Endothelial cell of umbilical vein (primary cell): Measurements from ENCODE around the gene VAV2. TPM values are rescaled to one million over a fixed set of nuclear protein-coding genes. Genes with fewer than 3 reads are reported as not detected.

Source experiments
- BruUV-seq: library from RNA; stranded (reverse); fragments of 400-500 nt; replicated peaks from 2 replicates; lab custom pipeline; 2021; lab: Mats Ljungman, UMichigan
- CTCF ChIA-PET: fragments of 300-600, 350-600 bp; sonication (Branson Sonifier 250); formaldehyde crosslinking; loops from one replicate; lab custom pipeline; 2021; ENCODE audit warnings: antibody characterized with exemption, inconsistent platforms; lab: Charles Lee
- POLR2A ChIA-PET: fragments of 300-600, 350-600 bp; sonication (Branson Sonifier 250); formaldehyde crosslinking; loops from one replicate; lab custom pipeline; 2021; ENCODE audit warnings: antibody characterized with exemption, inconsistent platforms; lab: Charles Lee
- DNase-seq: peaks from one replicate; pipeline ENCODE4 v3.0.0-alpha.2; 2011; ENCODE audit warnings: low read depth, low spot score
- FAIRE-seq: peaks from 2 replicates; lab custom pipeline; 2011; peaks lifted over from hg19 to GRCh38; lab: Jason Lieb, UNC
- H2AFZ ChIP-seq: 2 replicates; pipeline ENCODE4 v1.6.0; 2012; ENCODE audit warnings: low read depth, low read length, control low read depth, inconsistent platforms
- H3K27ac ChIP-seq: 2 replicates; pipeline ENCODE4 v1.5.1; 2011; ENCODE audit warnings: low read depth, mild to moderate bottlenecking, control low read depth, low read length, moderate library complexity; ENCODE audit not compliant: insufficient read depth
- H3K27me3 ChIP-seq, 2 experiments: 2 replicates each; pipeline versions ENCODE4 v1.6.0 to v1.6.1; 2011; ENCODE audit warnings: low read length in 2 of 2, mixed read lengths in 1 of 2; ENCODE audit not compliant: control insufficient read depth in 2 of 2, insufficient read depth in 2 of 2
- H3K36me3 ChIP-seq, 2 experiments: 2 replicates in 1 of 2; 3 replicates in 1 of 2; pipeline ENCODE4 v1.5.1; 2011; ENCODE audit warnings: low read length in 2 of 2, mild to moderate bottlenecking in 1 of 2, moderate library complexity in 1 of 2; ENCODE audit not compliant: control insufficient read depth in 2 of 2, insufficient read depth in 2 of 2; ENCODE audit errors: extremely low read depth in 1 of 2
- H3K4me1 ChIP-seq: 3 replicates; pipeline ENCODE4 v1.5.1; 2011; ENCODE audit warnings: mild to moderate bottlenecking, low read length; ENCODE audit not compliant: control insufficient read depth, insufficient read depth; ENCODE audit errors: extremely low read depth
- H3K4me2 ChIP-seq: 2 replicates; pipeline ENCODE4 v1.6.1; 2011; ENCODE audit warnings: low read length, control low read depth, mixed read lengths; ENCODE audit not compliant: insufficient read depth
- H3K4me3 ChIP-seq, 3 experiments: fragments of 200-600 bp in 1 of 3; sonication (generic), shearing (Covaris generic) in 1 of 3; replicated peaks in 1 of 3; 2 replicates each; pipeline ENCODE4 v1.5.1; 2011 to 2016; ENCODE audit warnings: control low read depth in 3 of 3, low read length in 3 of 3, mild to moderate bottlenecking in 2 of 3, inconsistent platforms in 1 of 3, low read depth in 1 of 3, moderate library complexity in 1 of 3; ENCODE audit not compliant: insufficient read depth in 1 of 3
- H3K79me2 ChIP-seq: 2 replicates; pipeline ENCODE4 v1.6.0; 2012; ENCODE audit warnings: low read length, inconsistent platforms; ENCODE audit not compliant: control insufficient read depth, insufficient read depth
- H3K9ac ChIP-seq: replicated peaks from 2 replicates; pipeline ENCODE3; 2011; ENCODE audit warnings: low read length, control low read depth; ENCODE audit not compliant: insufficient read depth; ENCODE audit errors: extremely low read depth
- H3K9me1 ChIP-seq: replicated peaks from 3 replicates; pipeline ENCODE4 v1.6.0; 2011; ENCODE audit warnings: mild to moderate bottlenecking, low read length; ENCODE audit not compliant: control insufficient read depth, insufficient read depth; ENCODE audit errors: extremely low read depth
- H3K9me3 ChIP-seq: replicated peaks from 2 replicates; pipeline ENCODE4 v1.5.1; 2012; ENCODE audit warnings: low read length, inconsistent platforms; ENCODE audit not compliant: control insufficient read depth, insufficient read depth
- H4K20me1 ChIP-seq: replicated peaks from 2 replicates; pipeline ENCODE3; 2011; ENCODE audit warnings: mild to moderate bottlenecking, low read length; ENCODE audit not compliant: control insufficient read depth, insufficient read depth; ENCODE audit errors: extremely low read depth
- EZH2 ChIP-seq: IDR thresholded peaks from 2 replicates; pipeline ENCODE4 v1.6.1; 2012; ENCODE audit warnings: borderline replicate concordance, low read depth, mild to moderate bottlenecking, moderate library complexity, low read length, inconsistent platforms; ENCODE audit not compliant: severe bottlenecking
- FOS ChIP-seq: IDR thresholded peaks from 2 replicates; pipeline ENCODE4 v1.6.1; 2011; ENCODE audit warnings: mild to moderate bottlenecking, low read length, moderate library complexity, borderline replicate concordance; ENCODE audit not compliant: insufficient read depth
- JUN ChIP-seq: IDR thresholded peaks from 2 replicates; pipeline ENCODE4 v1.6.1; 2011; ENCODE audit warnings: borderline replicate concordance, low read depth; ENCODE audit not compliant: insufficient read length, insufficient read depth
- POLR2A ChIP-seq: IDR thresholded peaks from 2 replicates; pipeline ENCODE4 v1.6.1; 2012; ENCODE audit warnings: low read depth, mild to moderate bottlenecking, control low read depth, low read length
- POLR2AphosphoS5 ChIP-seq: IDR thresholded peaks from 2 replicates; pipeline ENCODE4 v1.6.1; 2012; ENCODE audit warnings: low read depth, mild to moderate bottlenecking, control low read depth, low read length, moderate library complexity; ENCODE audit not compliant: insufficient read depth
- dilution Hi-C: fragments of 300-500 bp; cut with MboI; formaldehyde crosslinking; loops from one replicate; pipeline ENCODE4 v1.15.0; 2019; ENCODE audit warnings: low sequenced_read_pairs; ENCODE audit not compliant: extremely low pct_ligation_motif_present
- intact Hi-C: fragments of 100-400 bp; cut with micrococcal nuclease; formaldehyde crosslinking; loops from one replicate; pipeline ENCODE4 v1.10.0; 2022
- polyA plus RNA-seq, 4 experiments: library from polyadenylated mRNA; depleted of rRNA in 3 of 4; stranded (reverse) in 3 of 4; unstranded in 1 of 4; fragments of >200 nt; gene quantifications; 2 replicates each; pipeline versions ENCODE4 v1.2.1 to v1.2.3, GENCODE V29; 2011 to 2012; ENCODE audit warnings: missing spikeins in 1 of 4
- total RNA-seq: library from RNA; stranded (reverse); gene quantifications from 2 replicates; pipeline ENCODE4 v1.2.3, GENCODE V29; 2021
- TF ChIP-seq, protein P1 (sequence below), 2 donors: IDR thresholded peaks; 1 replicate in 1 of 2; 2 replicates in 1 of 2; pipeline ENCODE4 v1.5.1; 2011; ENCODE audit warnings: low read length in 2 of 2, mild to moderate bottlenecking in 2 of 2, moderate library complexity in 2 of 2, control low read depth in 1 of 2, inconsistent platforms in 1 of 2, low read depth in 1 of 2; ENCODE audit not compliant: insufficient read depth in 1 of 2; ENCODE audit errors: extremely low read depth in 1 of 2
- TF ChIP-seq, protein P2 (sequence below): IDR thresholded peaks from 2 replicates; pipeline ENCODE4 v1.6.1; 2011; ENCODE audit not compliant: insufficient read depth, insufficient read length

VAV2 gene
- total and polyA plus RNA-seq, 2 donors (not counting 3 experiments of a cell fraction or from before 2014, with no cell fraction given), result 10.6 to 30.6 TPM

GRCh38 chr9:133782157-133783130 lies 209.7 kb downstream of the VAV2 start:
- TF ChIP-seq POLR2A, result no peak
- TF ChIP-seq POLR2AphosphoS5, result no peak
- TF ChIP-seq, protein P1, sequence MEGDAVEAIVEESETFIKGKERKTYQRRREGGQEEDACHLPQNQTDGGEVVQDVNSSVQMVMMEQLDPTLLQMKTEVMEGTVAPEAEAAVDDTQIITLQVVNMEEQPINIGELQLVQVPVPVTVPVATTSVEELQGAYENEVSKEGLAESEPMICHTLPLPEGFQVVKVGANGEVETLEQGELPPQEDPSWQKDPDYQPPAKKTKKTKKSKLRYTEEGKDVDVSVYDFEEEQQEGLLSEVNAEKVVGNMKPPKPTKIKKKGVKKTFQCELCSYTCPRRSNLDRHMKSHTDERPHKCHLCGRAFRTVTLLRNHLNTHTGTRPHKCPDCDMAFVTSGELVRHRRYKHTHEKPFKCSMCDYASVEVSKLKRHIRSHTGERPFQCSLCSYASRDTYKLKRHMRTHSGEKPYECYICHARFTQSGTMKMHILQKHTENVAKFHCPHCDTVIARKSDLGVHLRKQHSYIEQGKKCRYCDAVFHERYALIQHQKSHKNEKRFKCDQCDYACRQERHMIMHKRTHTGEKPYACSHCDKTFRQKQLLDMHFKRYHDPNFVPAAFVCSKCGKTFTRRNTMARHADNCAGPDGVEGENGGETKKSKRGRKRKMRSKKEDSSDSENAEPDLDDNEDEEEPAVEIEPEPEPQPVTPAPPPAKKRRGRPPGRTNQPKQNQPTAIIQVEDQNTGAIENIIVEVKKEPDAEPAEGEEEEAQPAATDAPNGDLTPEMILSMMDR (IDR thresholded peaks at IDR 0.05; ENCODE audit: extremely low read depth in 1 of 2, insufficient read depth in 1 of 2, low read depth in 1 of 2, low read length in 2 of 2), result peak; percentile 84 to 86
- TF ChIP-seq FOS, result no peak
- no peak for TF ChIP-seq EZH2
- TF ChIP-seq, protein P2, sequence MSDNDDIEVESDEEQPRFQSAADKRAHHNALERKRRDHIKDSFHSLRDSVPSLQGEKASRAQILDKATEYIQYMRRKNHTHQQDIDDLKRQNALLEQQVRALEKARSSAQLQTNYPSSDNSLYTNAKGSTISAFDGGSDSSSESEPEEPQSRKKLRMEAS, result no peak
- TF ChIP-seq JUN, result no peak
- DNase-seq (peak; percentile 68), FAIRE-seq (peak; percentile 76)
- no peak overlapping the region for H3K4me3 ChIP-seq
- peaks cover 1 to 26% of the 10 kb centered on the region in 2 experiments for H3K36me3 ChIP-seq
- H3K4me1 ChIP-seq, result no peaks in the 10 kb centered on the region
- H3K9me3 ChIP-seq, result no peaks in the 10 kb centered on the region
- dilution Hi-C loops (no loop called here), intact Hi-C loops (loop anchor here (1.0 to 5.0 kb wide), 3 partner anchors 212 to 317 kb away; partner anchors contain the start of gene ADAMTSL2)
- H2AFZ ChIP-seq, result no peak overlapping the region
- H3K4me2 ChIP-seq, result no peak overlapping the region
- no peaks in the 10 kb centered on the region for H3K79me2 ChIP-seq
- ChIA-PET CTCF (interaction anchor here (0.7 to 5.9 kb wide), 28 partner anchors 9 to 354 kb away, joined by 3 to 232 read pairs (median 5); partner anchors contain the start of genes BRD3OS and WDR5), POLR2A (interaction anchor here (1.1 to 1.3 kb wide), 2 partner anchors 19 to 211 kb away, joined by 3 to 6 read pairs; no protein-coding TSS in a partner anchor)
- no peaks in the 10 kb centered on the region for H3K27me3 ChIP-seq
- no TSS peak for BruUV-seq
- H3K9me1 ChIP-seq, result no peaks in the 10 kb centered on the region
- H3K9ac ChIP-seq, result no peak overlapping the region
- no peak overlapping the region for H3K27ac ChIP-seq
- no peaks in the 10 kb centered on the region for H4K20me1 ChIP-seq
